Erythroblast (primary cell): Measurements from ENCODE around the gene PSMD4.

Source experiments
- DNase-seq, 2 experiments: peaks; one replicate each; lab custom pipeline; 2025; lab: John Stamatoyannopoulos, UW
- GATA1 ChIP-seq: IDR thresholded peaks from 2 replicates; pipeline ENCODE4 v1.6.1; 2011; ENCODE audit warnings: low read depth, mild to moderate bottlenecking, control low read depth, low read length, moderate library complexity
- POLR2A ChIP-seq: IDR thresholded peaks from 2 replicates; pipeline ENCODE4 v1.6.1; 2011; ENCODE audit warnings: mild to moderate bottlenecking, low read length

The PSMD4 gene

GRCh38 chr1:151282883-151283725, 28.6 kb downstream of the PSMD4 start:
- DNase-seq, result peak; percentile 56 to 63

GRCh38 chr1:151284013-151284577, 29.6 kb downstream of the PSMD4 start:
- no peak for DNase-seq
- no peak for TF ChIP-seq POLR2A
- no peak for TF ChIP-seq GATA1

More at GRCh38 chr1:151282883-151283725, 28.6 kb downstream of the PSMD4 start:
- TF ChIP-seq GATA1 (no peak), POLR2A (no peak)

GRCh38 chr1:151286619-151287340, 32.2 kb downstream of the PSMD4 start:
- TF ChIP-seq GATA1, result no peak
- TF ChIP-seq POLR2A, result no peak
- no peak for DNase-seq

- TF ChIP-seq GATA1 (no peak), POLR2A (no peak)
- no peak for DNase-seq
Observed at GRCh38 chr1:151287341-151287699, 32.8 kb downstream of the PSMD4 start.

GRCh38 chr1:151287767-151288500, 33.4 kb downstream of the PSMD4 start:
- DNase-seq, result no peak
- TF ChIP-seq GATA1, result no peak
- TF ChIP-seq POLR2A, result no peak

- TF ChIP-seq POLR2A, result no peak
- no peak for TF ChIP-seq GATA1
- DNase-seq, result no peak
Observed at GRCh38 chr1:151288502-151288901, 34.0 kb downstream of the PSMD4 start.

GRCh38 chr1:151289080-151289935, 34.8 kb downstream of the PSMD4 start:
- DNase-seq, result no peak
- TF ChIP-seq GATA1 (no peak), POLR2A (no peak)

GRCh38 chr1:151289991-151290708, 35.6 kb downstream of the PSMD4 start:
- no peak for TF ChIP-seq GATA1
- TF ChIP-seq POLR2A, result no peak

GRCh38 chr1:151290709-151291303, 36.3 kb downstream of the PSMD4 start:
- DNase-seq, result no peak
- TF ChIP-seq GATA1, result no peak
- TF ChIP-seq POLR2A, result no peak

More at GRCh38 chr1:151289991-151290708, 35.6 kb downstream of the PSMD4 start:
- DNase-seq, result no peak

- no peak for DNase-seq
- TF ChIP-seq GATA1 (no peak), POLR2A (peak; percentile 43)
Observed at GRCh38 chr1:151292207-151293030, 37.9 kb downstream of the PSMD4 start.

- TF ChIP-seq POLR2A (peak; percentile 33), GATA1 (no peak)
- DNase-seq, result no peak
Observed at GRCh38 chr1:151293093-151293492, 38.6 kb downstream of the PSMD4 start.
